ENCODE measurements around the gene ADSL.

ADSL gene

GRCh38 chr22:40340044-40340443 lies 6.3 kb upstream of the ADSL start:
- Histone ChIP-seq H3K27me3 (replicated peaks; ENCODE audit: insufficient read depth, low read length) (no peaks in the 10 kb centered on the region), H3K9me3 (replicated peaks; ENCODE audit: insufficient read depth, low read length) (no peaks in the 10 kb centered on the region), H3K9ac (ENCODE audit: low read length) (no peak overlapping the region), H3K4me2 (ENCODE audit: low read depth, low read length) (no peak overlapping the region), H2AFZ (ENCODE audit: low read length) (no peak overlapping the region), H3F3A (ENCODE audit: insufficient read depth, low read length) (peaks cover under 1% of the 10 kb centered on the region; the same call in 1 of the 2 replicates), H3K9me2 (replicated peaks; ENCODE audit: insufficient read depth, low read length) (no peaks in the 10 kb centered on the region), H3K27ac (ENCODE audit: low read length) (no peak overlapping the region), H3K4me1 (ENCODE audit: low read length) (no peaks in the 10 kb centered on the region), H3K36me3 (replicated peaks; ENCODE audit: insufficient read depth, low read length) (no peaks in the 10 kb centered on the region), H3K4me3 (ENCODE audit: low read length) (no peak overlapping the region), H3K79me2 (ENCODE audit: low read length) (no peaks in the 10 kb centered on the region), H4K20me1 (ENCODE audit: insufficient read depth, low read length) (no peaks in the 10 kb centered on the region)
- DNase-seq, result no peak
- TF ChIP-seq CTCF (IDR thresholded peaks at IDR 0.05; ENCODE audit: low read length) (no peak), EZH2phosphoT487 (IDR thresholded peaks at IDR 0.05; ENCODE audit: low read length) (no peak), EZH2 (optimal IDR thresholded peaks at IDR 0.05; ENCODE audit: low read depth, low read length) (no peak)

- no peaks in the 10 kb centered on the region for H3K4me1 ChIP-seq (ENCODE audit: low read length)
- H3K4me3 ChIP-seq (ENCODE audit: low read length), result no peak overlapping the region
- peaks cover 15% of the 10 kb centered on the region for H3F3A ChIP-seq (ENCODE audit: insufficient read depth, low read length)
- H3K9ac ChIP-seq (ENCODE audit: low read length), result no peak overlapping the region
- H3K36me3 ChIP-seq (replicated peaks; ENCODE audit: insufficient read depth, low read length), result no peaks in the 10 kb centered on the region
- TF ChIP-seq EZH2phosphoT487 (IDR thresholded peaks at IDR 0.05; ENCODE audit: low read length) (no peak), CTCF (IDR thresholded peaks at IDR 0.05; ENCODE audit: low read length) (no peak), EZH2 (optimal IDR thresholded peaks at IDR 0.05; ENCODE audit: low read depth, low read length) (no peak)
- H2AFZ ChIP-seq (ENCODE audit: low read length), result no peak overlapping the region
- no peak overlapping the region for H3K27ac ChIP-seq (ENCODE audit: low read length)
- H4K20me1 ChIP-seq (ENCODE audit: insufficient read depth, low read length), result no peaks in the 10 kb centered on the region
- no peaks in the 10 kb centered on the region for H3K9me2 ChIP-seq (replicated peaks; ENCODE audit: insufficient read depth, low read length)
- no peak overlapping the region for H3K4me2 ChIP-seq (ENCODE audit: low read depth, low read length)
- H3K9me3 ChIP-seq (replicated peaks; ENCODE audit: insufficient read depth, low read length), result no peaks in the 10 kb centered on the region
- peaks cover 3% of the 10 kb centered on the region; the same call in 1 of the 2 replicates for H3K79me2 ChIP-seq (ENCODE audit: low read length)
- no peak for DNase-seq
- no peaks in the 10 kb centered on the region for H3K27me3 ChIP-seq (replicated peaks; ENCODE audit: insufficient read depth, low read length)
Observed at GRCh38 chr22:40341604-40342003, 4.7 kb upstream of the ADSL start.

- H3K79me2 ChIP-seq (ENCODE audit: low read length), result peaks cover 12% of the 10 kb centered on the region
- H4K20me1 ChIP-seq (ENCODE audit: insufficient read depth, low read length), result no peaks in the 10 kb centered on the region
- H3K4me2 ChIP-seq (ENCODE audit: low read depth, low read length), result no peak overlapping the region
- no peaks in the 10 kb centered on the region for H3K4me1 ChIP-seq (ENCODE audit: low read length)
- H3K27me3 ChIP-seq (replicated peaks; ENCODE audit: insufficient read depth, low read length), result no peaks in the 10 kb centered on the region
- DNase-seq, result no peak
- TF ChIP-seq CTCF (IDR thresholded peaks at IDR 0.05; ENCODE audit: low read length) (no peak), EZH2 (optimal IDR thresholded peaks at IDR 0.05; ENCODE audit: low read depth, low read length) (no peak), EZH2phosphoT487 (IDR thresholded peaks at IDR 0.05; ENCODE audit: low read length) (no peak)
- no peak overlapping the region for H3K4me3 ChIP-seq (ENCODE audit: low read length)
- no peaks in the 10 kb centered on the region for H3K36me3 ChIP-seq (replicated peaks; ENCODE audit: insufficient read depth, low read length)
- no peak overlapping the region for H3K9ac ChIP-seq (ENCODE audit: low read length)
- H3F3A ChIP-seq (ENCODE audit: insufficient read depth, low read length), result peaks cover 15% of the 10 kb centered on the region
- no peak overlapping the region for H3K27ac ChIP-seq (ENCODE audit: low read length)
- H3K9me3 ChIP-seq (replicated peaks; ENCODE audit: insufficient read depth, low read length), result no peaks in the 10 kb centered on the region
- H3K9me2 ChIP-seq (replicated peaks; ENCODE audit: insufficient read depth, low read length), result no peaks in the 10 kb centered on the region
- no peak overlapping the region for H2AFZ ChIP-seq (ENCODE audit: low read length)
Observed at GRCh38 chr22:40342521-40342920, 3.8 kb upstream of the ADSL start.
